CD4-positive, alpha-beta memory T cell (primary cell): ENCODE measurements around the gene FNBP1. TPM values are rescaled to one million over a fixed set of nuclear protein-coding genes. Genes with fewer than 3 reads are reported as not detected.

Experiments used
- CTCF ChIA-PET: fragments of 350-600 bp; sonication (Branson Sonifier 250); formaldehyde crosslinking; loops from one replicate; lab custom pipeline; 2021; ENCODE audit warnings: inconsistent platforms; ENCODE audit not compliant: partially characterized antibody; lab: Charles Lee
- POLR2A ChIA-PET: fragments of 350-600 bp; sonication (Branson Sonifier 250); formaldehyde crosslinking; loops from one replicate; lab custom pipeline; 2021; ENCODE audit not compliant: partially characterized antibody; lab: Charles Lee
- DNase-seq, 5 donors: peaks; one replicate each; pipeline versions ENCODE4 v3.0.0 to v3.0.0-alpha.2; 2020 to 2022; ENCODE audit warnings: mixed read lengths in 1 of 5
- H3K27ac ChIP-seq: one replicate; pipeline ENCODE4 v1.7.0; 2013; ENCODE audit warnings: low read depth, low read length
- H3K27me3 ChIP-seq: 2 replicates; pipeline ENCODE4 v1.7.0; 2013; ENCODE audit warnings: mild to moderate bottlenecking, low read length, moderate library complexity; ENCODE audit not compliant: insufficient read depth
- H3K36me3 ChIP-seq: 2 replicates; pipeline ENCODE4 v1.7.0; 2013; ENCODE audit warnings: mild to moderate bottlenecking, low read length, moderate library complexity; ENCODE audit not compliant: insufficient read depth
- H3K4me1 ChIP-seq: 2 replicates; pipeline ENCODE4 v1.7.0; 2013; ENCODE audit warnings: mild to moderate bottlenecking, low read length, moderate library complexity; ENCODE audit not compliant: insufficient read depth
- H3K4me3 ChIP-seq, 2 donors: one replicate each; pipeline ENCODE4 v1.7.0; 2013; ENCODE audit warnings: low read length in 2 of 2, mild to moderate bottlenecking in 1 of 2
- H3K9me3 ChIP-seq, 2 donors: one replicate each; pipeline ENCODE4 v1.7.0; 2013; ENCODE audit warnings: low read length in 2 of 2, control low read depth in 1 of 2; ENCODE audit not compliant: control insufficient read depth in 1 of 2
- H3K27ac Mint-ChIP-seq, 7 donors: one replicate each; pipeline ENCODE4 v1.8.0; 2020 to 2021; ENCODE audit warnings: mixed read lengths in 7 of 7, mild to moderate bottlenecking in 6 of 7, inconsistent platforms in 3 of 7, moderate library complexity in 3 of 7
- H3K27me3 Mint-ChIP-seq, 2 donors: one replicate each; pipeline ENCODE4 v1.8.0; 2020 to 2021; ENCODE audit warnings: mixed read lengths in 2 of 2
- H3K36me3 Mint-ChIP-seq, 2 donors: one replicate each; pipeline ENCODE4 v1.8.0; 2020 to 2021; ENCODE audit warnings: mixed read lengths in 2 of 2, inconsistent platforms in 1 of 2, mild to moderate bottlenecking in 1 of 2
- H3K4me1 Mint-ChIP-seq, 4 donors: one replicate each; pipeline ENCODE4 v1.8.0; 2020 to 2021; ENCODE audit warnings: mixed read lengths in 4 of 4, mild to moderate bottlenecking in 1 of 4
- H3K4me3 Mint-ChIP-seq, 8 donors: one replicate each; pipeline ENCODE4 v1.8.0; 2020 to 2021; ENCODE audit warnings: mixed read lengths in 8 of 8, mild to moderate bottlenecking in 7 of 8, moderate library complexity in 6 of 8, inconsistent platforms in 3 of 8
- H3K9me3 Mint-ChIP-seq, 8 donors: one replicate each; pipeline ENCODE4 v1.8.0; 2020 to 2021; ENCODE audit warnings: mixed read lengths in 8 of 8, mild to moderate bottlenecking in 5 of 8, inconsistent platforms in 3 of 8, moderate library complexity in 1 of 8
- intact Hi-C: fragments of 100-400 bp; cut with micrococcal nuclease; formaldehyde crosslinking; loops from one replicate; pipeline ENCODE4 v1.15.1; 2023
- polyA plus RNA-seq, 2 donors: library from polyadenylated mRNA; unstranded; fragments of 300-500 nt; fragmentation: Illumina TruSeq; gene quantifications; one replicate each; pipeline ENCODE4 v1.2.3, GENCODE V29; 2021
- total RNA-seq, 2 experiments: library from RNA; stranded (reverse); gene quantifications; one replicate each; pipeline ENCODE4 v1.2.3, GENCODE V29; 2021

Gene FNBP1
- total and polyA plus RNA-seq, 4 experiments from 2014 or later: 143 to 202 (median 181) TPM

GRCh38 chr9:130028493-130029222 is 14.3 kb downstream of the FNBP1 start:
- H3K36me3 ChIP-seq: no peaks in the 10 kb centered on the region
- DNase-seq: no peak
- Mint-ChIP-seq H3K27me3 (no peaks in the 10 kb centered on the region), H3K4me1 (peaks cover 73 to 99% (median 87%) of the 10 kb centered on the region in 4 donors), H3K36me3 (peaks cover 25 to 51% of the 10 kb centered on the region in 2 donors), H3K27ac (peak overlapping the region; percentile 70 to 99 (median 91)), H3K9me3 (peaks cover 0 to 4% (median 0%) of the 10 kb centered on the region in 8 donors), H3K4me3 (peak overlapping the region in 7 of 8 donors; percentile 68 to 79 (median 73))
- no peak overlapping the region for H3K4me3 ChIP-seq
- no peaks in the 10 kb centered on the region for H3K9me3 ChIP-seq
- peak overlapping the region; percentile 77 for H3K27ac ChIP-seq
- H3K27me3 ChIP-seq: no peaks in the 10 kb centered on the region
- CTCF ChIA-PET: interaction anchor here (0.6 to 1.2 kb wide), 4 partner anchors 10 to 186 kb away, joined by 3 to 8 read pairs (median 3); no protein-coding TSS in a partner anchor
- intact Hi-C loops: no loop called here
- H3K4me1 ChIP-seq: peaks cover 97% of the 10 kb centered on the region
- POLR2A ChIA-PET: interaction anchor here (0.6 to 7.4 kb wide), 13 partner anchors 10 to 144 kb away, joined by 3 to 83 read pairs (median 4); partner anchors contain the start of genes FNBP1 and GPR107

GRCh38 chr9:130027533-130028365 is 15.2 kb downstream of the FNBP1 start:
- Mint-ChIP-seq H3K27ac (peak overlapping the region; percentile 72 to 99 (median 84)), H3K4me1 (peaks cover 76 to 100% (median 89%) of the 10 kb centered on the region in 4 donors), H3K4me3 (peak overlapping the region in 6 of 8 donors; percentile 17 to 69 (median 44)), H3K9me3 (peaks cover 0 to 4% (median 0%) of the 10 kb centered on the region in 8 donors), H3K36me3 (peaks cover 25 to 54% of the 10 kb centered on the region in 2 donors), H3K27me3 (no peaks in the 10 kb centered on the region)
- DNase-seq: no peak
- peak overlapping the region; percentile 77 for H3K27ac ChIP-seq
- H3K27me3 ChIP-seq: no peaks in the 10 kb centered on the region
- CTCF ChIA-PET: interaction anchor here (0.6 to 1.0 kb wide), 3 partner anchors 11 to 35 kb away, joined by 3 to 8 read pairs (median 3); no protein-coding TSS in a partner anchor
- POLR2A ChIA-PET: interaction anchor here (0.7 to 7.4 kb wide), 11 partner anchors 9 to 141 kb away, joined by 3 to 83 read pairs (median 4); partner anchors contain the start of genes FNBP1 and GPR107
- H3K4me3 ChIP-seq: no peak overlapping the region
- no peaks in the 10 kb centered on the region for H3K36me3 ChIP-seq
- H3K4me1 ChIP-seq: peaks cover 97% of the 10 kb centered on the region
- H3K9me3 ChIP-seq: no peaks in the 10 kb centered on the region
- intact Hi-C loops: no loop called here

GRCh38 chr9:130026583-130027340 is 16.2 kb downstream of the FNBP1 start:
- Mint-ChIP-seq H3K4me3 (peak overlapping the region in 6 of 8 donors; percentile 29 to 69 (median 56)), H3K4me1 (peaks cover 75 to 99% (median 88%) of the 10 kb centered on the region in 4 donors), H3K9me3 (peaks cover 0 to 4% (median 0%) of the 10 kb centered on the region in 8 donors), H3K36me3 (peaks cover 25 to 55% of the 10 kb centered on the region in 2 donors), H3K27ac (peak overlapping the region; percentile 39 to 95 (median 77)), H3K27me3 (no peaks in the 10 kb centered on the region)
- no peaks in the 10 kb centered on the region for H3K27me3 ChIP-seq
- ChIA-PET POLR2A (interaction anchor here (0.7 to 7.4 kb wide), 7 partner anchors 8 to 138 kb away, joined by 3 to 83 read pairs (median 4); partner anchors contain the start of genes FNBP1 and GPR107), CTCF (interaction anchor here (1.0 kb wide), 1 partner anchor 15 kb away, joined by 3 read pairs; no protein-coding TSS in a partner anchor)
- H3K27ac ChIP-seq: peak overlapping the region; percentile 77
- intact Hi-C loops: no loop called here
- H3K36me3 ChIP-seq: no peaks in the 10 kb centered on the region
- H3K4me1 ChIP-seq: peaks cover 97% of the 10 kb centered on the region
- DNase-seq: no peak
- H3K9me3 ChIP-seq: no peaks in the 10 kb centered on the region
- H3K4me3 ChIP-seq: no peak overlapping the region

GRCh38 chr9:130024597-130024994 is 18.4 kb downstream of the FNBP1 start:
- intact Hi-C loops: no loop called here
- H3K27me3 ChIP-seq: no peaks in the 10 kb centered on the region
- Mint-ChIP-seq H3K27ac (peak overlapping the region; percentile 27 to 95 (median 76)), H3K27me3 (no peaks in the 10 kb centered on the region), H3K4me1 (peaks cover 75 to 99% (median 87%) of the 10 kb centered on the region in 4 donors), H3K9me3 (peaks cover 0 to 4% (median 0%) of the 10 kb centered on the region in 8 donors), H3K4me3 (peak overlapping the region in 3 of 8 donors; percentile 7 to 55 (median 46)), H3K36me3 (peaks cover 31 to 63% of the 10 kb centered on the region in 2 donors)
- H3K4me1 ChIP-seq: peaks cover 97% of the 10 kb centered on the region
- H3K27ac ChIP-seq: no peak overlapping the region
- no peaks in the 10 kb centered on the region for H3K9me3 ChIP-seq
- CTCF ChIA-PET: no interaction called here
- no peaks in the 10 kb centered on the region for H3K36me3 ChIP-seq
- POLR2A ChIA-PET: interaction anchor here (2.7 kb wide), 1 partner anchor 14 kb away, joined by 14 read pairs; no protein-coding TSS in a partner anchor
- no peak overlapping the region for H3K4me3 ChIP-seq
- DNase-seq: no peak

GRCh38 chr9:130023994-130024596 is 18.9 kb downstream of the FNBP1 start:
- no peaks in the 10 kb centered on the region for H3K27me3 Mint-ChIP-seq
- peak overlapping the region in 7 of 8 donors; percentile 23 to 65 (median 54) for H3K4me3 Mint-ChIP-seq
- peaks cover 29 to 65% of the 10 kb centered on the region in 2 donors for H3K36me3 Mint-ChIP-seq
- H3K4me1 Mint-ChIP-seq: peaks cover 74 to 99% (median 86%) of the 10 kb centered on the region in 4 donors
- peak overlapping the region; percentile 76 to 95 (median 87) for H3K27ac Mint-ChIP-seq
- Histone ChIP-seq H3K27me3 (no peaks in the 10 kb centered on the region), H3K27ac (peak overlapping the region; percentile 39), H3K9me3 (no peaks in the 10 kb centered on the region), H3K4me1 (peaks cover 93% of the 10 kb centered on the region), H3K36me3 (no peaks in the 10 kb centered on the region), H3K4me3 (no peak overlapping the region)
- no peak for DNase-seq
- peaks cover 0 to 4% (median 0%) of the 10 kb centered on the region in 8 donors for H3K9me3 Mint-ChIP-seq
- CTCF ChIA-PET: interaction anchor here (1.6 kb wide), 1 partner anchor 8 kb away, joined by 3 read pairs; no protein-coding TSS in a partner anchor
- POLR2A ChIA-PET: interaction anchor here (1.5 to 2.7 kb wide), 4 partner anchors 13 to 79 kb away, joined by 3 to 14 read pairs (median 4); partner anchors contain the start of gene FNBP1
- intact Hi-C loops: loop anchor here (2.0 kb wide), 1 partner anchor 13 kb away; no protein-coding TSS in a partner anchor
